Adrenal gland (tissue), 12 donors: Measurements from ENCODE around the gene POLR2B. TPM values are rescaled to one million over a fixed set of nuclear protein-coding genes. Genes with fewer than 3 reads are reported as not detected.
A peak's percentile ranks its signal among the peaks of the same experiment; 100 is the strongest.

Source experiments
- DNase-seq, 7 donors: peaks; one replicate each; pipeline ENCODE4 v3.0.0-alpha.2; 2019 to 2020
- H3K27ac ChIP-seq, 5 donors: fragments of 200-600 bp; sonication (generic) in 4 of 5; 1 replicate in 3 of 5; 2 replicates in 2 of 5; pipeline versions ENCODE4 v1.5.1 to v1.8.0; 2016 to 2020; ENCODE audit warnings: mild to moderate bottlenecking in 1 of 5
- H3K27me3 ChIP-seq: fragments of 200-600 bp; 2 replicates; pipeline ENCODE4 v1.8.0; 2021
- H3K36me3 ChIP-seq, 2 donors: fragments of 200-600 bp; replicated peaks in 1 of 2; 1 replicate in 1 of 2; 2 replicates in 1 of 2; pipeline versions ENCODE4 v1.5.1 to v1.8.0; 2018 to 2022
- H3K4me1 ChIP-seq, 2 donors: fragments of 200-600 bp; replicated peaks in 1 of 2; 1 replicate in 1 of 2; 2 replicates in 1 of 2; pipeline versions ENCODE4 v1.5.1 to v1.8.0; 2018 to 2021
- H3K4me3 ChIP-seq, 4 donors: fragments of 200-600 bp; sonication (generic) in 3 of 4; one replicate each; pipeline ENCODE4 v1.5.1; 2016 to 2018
- H3K9me3 ChIP-seq, 3 donors: fragments of 200-600 bp; sonication (generic) in 1 of 3; replicated peaks in 1 of 3; 1 replicate in 2 of 3; 2 replicates in 1 of 3; pipeline versions ENCODE4 v1.5.1 to v1.8.0; 2016 to 2021
- POLR2A ChIP-seq, 2 donors: fragments of 450-650 bp; IDR thresholded peaks; one replicate each; pipeline ENCODE4 v1.6.1; 2017; ENCODE audit warnings: antibody characterized with exemption in 2 of 2, mild to moderate bottlenecking in 2 of 2, moderate library complexity in 1 of 2
- WGBS, 4 donors: extraction: QIAGEN DNeasy Blood & Tissue Kit in 2 of 4; methylation state at CpG; one replicate each; pipeline versions ENCODE4 v1.1.5 to v1.1.7; 2013 to 2017; 5-methylcytosine and 5-hydroxymethylcytosine counted together
- intact Hi-C, 2 donors: fragments of 100-400 bp; cut with DNase I; formaldehyde crosslinking; loops; one replicate each; pipeline versions ENCODE4 v1.14.1 to v1.15.0; 2022 to 2023
- polyA plus RNA-seq, 3 donors: library from polyadenylated mRNA; stranded (reverse); fragments of 200-250 nt in 2 of 3; fragments of 350-450 nt in 1 of 3; fragmentation: Illumina TruSeq in 1 of 3; extraction: RNeasy Lipid Tissue Mini Kit (QIAGEN cat#74804) in 1 of 3; gene quantifications; one replicate each; pipeline ENCODE4 v1.2.3, GENCODE V29; 2013 to 2014
- total RNA-seq, 9 donors: library from RNA; depleted of rRNA in 4 of 9; stranded (reverse); fragments of >200 nt in 4 of 9; fragments of 120-200 nt in 1 of 9; fragmentation: NEBNext Ultra II Directional in 1 of 9; extraction: Animal tissue kit (Norgen Biotek cat#: 25700) in 1 of 9; gene quantifications; one replicate each; pipeline versions ENCODE4 v1.1.0 to v1.2.4, GENCODE V29; 2013 to 2023
- TF ChIP-seq, protein P1 (sequence below), 6 experiments: fragments of 450-650 bp in 4 of 6; fragments of 200-600 bp in 2 of 6; sonication (generic) in 1 of 6; IDR thresholded peaks; 1 replicate in 5 of 6; 2 replicates in 1 of 6; pipeline versions ENCODE4 v1.5.1 to v1.8.0; 2016 to 2021; ENCODE audit warnings: antibody characterized with exemption in 6 of 6, mild to moderate bottlenecking in 2 of 6, moderate library complexity in 1 of 6
- donor health status: healthy with polysubstance abuse.
- donor health status: Bipolar disorder and iron deficiency.
- donor health status: DM: yes; HTN: yes; CAD: no.
- donor health status: DM: no; HTN: no; CAD: no.
- donor health status: DM: no; HTN: no; CAD: no.
- donor health status: DM: yes; HTN: yes; CAD: no.

Gene POLR2B
- total and polyA plus RNA-seq, 12 donors: 21.2 to 126 (median 74.2) TPM

DNA sequence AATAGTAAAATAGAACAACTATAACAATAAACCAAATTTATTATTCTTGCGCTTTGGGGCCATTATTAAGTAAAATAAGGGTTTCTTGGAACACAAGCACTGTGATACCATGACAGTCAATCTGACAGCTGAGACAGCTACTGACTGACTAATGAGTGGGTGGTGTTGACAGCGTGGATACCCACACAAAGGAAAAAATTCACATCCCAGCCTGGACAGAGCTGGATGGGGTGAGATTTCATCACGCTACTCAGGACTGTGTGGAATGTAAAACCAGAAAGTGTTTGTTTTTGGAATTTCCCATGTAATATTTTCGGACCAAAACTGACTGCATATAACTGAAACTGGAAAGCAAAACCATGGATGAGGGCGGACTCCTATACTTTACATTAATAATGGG is 82.7 kb downstream of the POLR2B start:
- TF ChIP-seq, protein P1, sequence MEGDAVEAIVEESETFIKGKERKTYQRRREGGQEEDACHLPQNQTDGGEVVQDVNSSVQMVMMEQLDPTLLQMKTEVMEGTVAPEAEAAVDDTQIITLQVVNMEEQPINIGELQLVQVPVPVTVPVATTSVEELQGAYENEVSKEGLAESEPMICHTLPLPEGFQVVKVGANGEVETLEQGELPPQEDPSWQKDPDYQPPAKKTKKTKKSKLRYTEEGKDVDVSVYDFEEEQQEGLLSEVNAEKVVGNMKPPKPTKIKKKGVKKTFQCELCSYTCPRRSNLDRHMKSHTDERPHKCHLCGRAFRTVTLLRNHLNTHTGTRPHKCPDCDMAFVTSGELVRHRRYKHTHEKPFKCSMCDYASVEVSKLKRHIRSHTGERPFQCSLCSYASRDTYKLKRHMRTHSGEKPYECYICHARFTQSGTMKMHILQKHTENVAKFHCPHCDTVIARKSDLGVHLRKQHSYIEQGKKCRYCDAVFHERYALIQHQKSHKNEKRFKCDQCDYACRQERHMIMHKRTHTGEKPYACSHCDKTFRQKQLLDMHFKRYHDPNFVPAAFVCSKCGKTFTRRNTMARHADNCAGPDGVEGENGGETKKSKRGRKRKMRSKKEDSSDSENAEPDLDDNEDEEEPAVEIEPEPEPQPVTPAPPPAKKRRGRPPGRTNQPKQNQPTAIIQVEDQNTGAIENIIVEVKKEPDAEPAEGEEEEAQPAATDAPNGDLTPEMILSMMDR (IDR thresholded peaks at IDR 0.05): no peak
- no peak for TF ChIP-seq POLR2A (IDR thresholded peaks at IDR 0.05)
- Histone ChIP-seq H3K36me3 (no peaks in the 10 kb centered on the region), H3K27ac (peak overlapping the region in 2 of 5 donors; percentile 7 to 24), H3K27me3 (no peaks in the 10 kb centered on the region), H3K9me3 (no peaks in the 10 kb centered on the region), H3K4me3 (no peak overlapping the region), H3K4me1 (peaks cover 0 to 6% of the 10 kb centered on the region in 2 donors)
- DNase-seq: no peak
- 54 to 70% (median 66%) methylated on average over 5 of the region's 5 CpGs for WGBS, 4 donors
- intact Hi-C loops: no loop called here

DNA sequence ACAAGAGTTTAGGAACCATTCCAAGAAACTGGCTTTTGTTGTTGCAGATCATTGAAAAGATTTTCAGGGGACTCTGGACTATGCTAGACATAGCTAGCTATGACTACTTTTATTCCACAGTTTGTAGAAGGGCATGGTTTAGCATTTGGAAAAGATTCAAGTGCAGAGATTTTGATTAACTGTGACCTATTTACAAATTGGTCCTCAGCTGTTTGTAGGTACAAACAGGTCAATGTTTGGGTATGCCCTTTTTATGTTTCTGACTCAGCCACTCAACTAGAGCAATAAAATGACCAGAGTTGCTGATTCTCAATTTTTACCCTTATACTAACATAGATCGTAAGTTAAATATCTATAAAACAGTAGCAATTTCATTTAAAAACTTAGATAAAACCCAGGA is 84.8 kb downstream of the POLR2B start:
- intact Hi-C loops: no loop called here
- Histone ChIP-seq H3K4me1 (peaks cover 0 to 6% of the 10 kb centered on the region in 2 donors), H3K27ac (peak overlapping the region in 2 of 5 donors; percentile 24 to 49), H3K27me3 (no peaks in the 10 kb centered on the region), H3K36me3 (no peaks in the 10 kb centered on the region), H3K4me3 (no peak overlapping the region), H3K9me3 (no peaks in the 10 kb centered on the region)
- DNase-seq: no peak
- WGBS, 4 donors: 72 to 85% (median 80%) methylated on average over 1 of the region's 1 CpG
- no peak for TF ChIP-seq POLR2A (IDR thresholded peaks at IDR 0.05)
- TF ChIP-seq, protein P1 (IDR thresholded peaks at IDR 0.05): no peak

DNA sequence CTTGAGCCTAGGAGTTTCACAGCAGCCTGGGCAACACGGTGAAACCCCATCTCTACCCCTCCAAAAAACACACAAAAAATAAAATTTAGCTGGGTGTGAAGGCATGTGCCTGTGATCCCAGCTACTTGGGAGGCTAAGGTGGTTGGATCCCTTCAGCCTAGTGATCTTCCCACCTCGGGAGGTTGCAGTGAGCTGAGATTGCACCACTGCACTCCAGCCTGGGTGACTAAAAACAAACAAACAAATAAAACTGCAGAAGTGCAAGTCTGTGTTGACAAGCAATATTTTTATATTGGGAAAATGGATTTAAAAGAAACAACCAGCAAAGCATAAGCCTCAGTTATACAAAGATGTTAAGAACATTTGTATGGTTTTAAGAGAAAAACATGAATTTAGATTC is 85.4 kb downstream of the POLR2B start:
- TF ChIP-seq, protein P1 (IDR thresholded peaks at IDR 0.05): no peak
- TF ChIP-seq POLR2A (IDR thresholded peaks at IDR 0.05): no peak
- Histone ChIP-seq H3K27ac (peak overlapping the region in 2 of 5 donors; percentile 49 to 63), H3K4me3 (no peak overlapping the region), H3K36me3 (no peaks in the 10 kb centered on the region), H3K4me1 (peaks cover 0 to 6% of the 10 kb centered on the region in 2 donors), H3K27me3 (no peaks in the 10 kb centered on the region), H3K9me3 (no peaks in the 10 kb centered on the region)
- 58 to 86% (median 65%) methylated on average over 2 of the region's 2 CpGs for WGBS, 4 donors
- no peak for DNase-seq
- intact Hi-C loops: no loop called here

DNA sequence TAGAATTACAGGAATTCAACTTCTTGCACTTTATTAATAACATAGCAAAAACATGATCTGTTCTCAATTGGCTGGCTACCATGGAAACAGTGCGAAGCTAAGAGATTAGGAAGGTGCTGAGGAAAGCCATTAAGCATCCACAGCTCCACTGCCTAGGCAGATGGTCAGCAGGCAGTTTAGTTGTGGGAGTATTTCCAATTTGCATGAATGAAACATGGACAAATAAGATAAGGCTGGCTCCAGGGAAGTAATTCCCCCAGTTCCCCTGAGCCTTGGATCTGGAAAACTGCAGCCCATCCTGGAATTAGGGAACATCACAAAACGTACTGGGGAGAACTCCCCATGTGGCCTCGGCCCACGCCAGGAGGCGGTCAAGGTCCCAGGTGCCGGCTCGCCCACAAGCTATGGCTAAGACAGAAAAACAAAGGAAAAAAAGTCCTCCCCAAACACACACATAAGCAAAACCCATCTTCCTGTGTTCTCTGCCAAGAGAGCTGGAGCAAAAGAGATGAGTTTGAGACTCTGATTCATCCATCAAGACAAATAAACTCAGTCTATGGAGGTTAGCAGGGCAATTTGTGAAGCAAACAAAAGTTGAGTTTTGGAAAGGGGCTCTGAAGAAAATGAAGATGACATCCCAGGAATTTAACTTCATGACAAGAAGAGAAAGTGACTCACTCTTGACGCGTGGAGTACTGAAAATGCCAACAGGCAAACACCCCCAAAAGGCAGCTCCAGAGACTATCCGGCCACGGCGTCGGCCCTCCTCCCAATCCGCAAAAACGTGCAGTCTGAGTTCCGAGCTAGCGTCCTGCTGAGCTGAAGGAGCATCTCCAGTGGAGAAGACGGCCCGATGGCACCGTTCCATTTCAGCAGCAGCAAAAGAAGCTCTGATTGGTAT is 86.4 kb downstream of the POLR2B start:
- intact Hi-C loops: no loop called here
- H3K36me3 ChIP-seq: no peaks in the 10 kb centered on the region
- DNase-seq: peak in 6 of 7 donors; percentile 29 to 72 (median 44)
- TF ChIP-seq POLR2A (IDR thresholded peaks at IDR 0.05): no peak
- TF ChIP-seq, protein P1 (IDR thresholded peaks at IDR 0.05): no peak
- H3K27me3 ChIP-seq: no peaks in the 10 kb centered on the region
- H3K27ac ChIP-seq: peak overlapping the region in 2 of 5 donors; percentile 64 to 77
- H3K4me3 ChIP-seq: no peak overlapping the region
- no peaks in the 10 kb centered on the region for H3K9me3 ChIP-seq
- 44 to 50% (median 49%) methylated on average over 17 to 20 of the region's 20 CpGs for WGBS, 4 donors
- peaks cover 0 to 6% of the 10 kb centered on the region in 2 donors for H3K4me1 ChIP-seq
